H1 (cell line): Measurements from ENCODE around the gene TJP3. TPM values are rescaled to one million over a fixed set of nuclear protein-coding genes. Genes with fewer than 3 reads are reported as not detected.

Experiments used
- CTCF ChIA-PET: fragments of 300-600 bp; sonication (Branson Sonifier 250); formaldehyde crosslinking; loops from one replicate; lab custom pipeline; 2021; ENCODE audit not compliant: partially characterized antibody; lab: Charles Lee
- POLR2A ChIA-PET: fragments of 300-600 bp; sonication (Branson Sonifier 250); formaldehyde crosslinking; loops from one replicate; lab custom pipeline; 2021; ENCODE audit warnings: inconsistent platforms; ENCODE audit not compliant: partially characterized antibody; lab: Charles Lee
- DNase-seq, 2 experiments: peaks; one replicate each; pipeline versions ENCODE4 v3.0.0 to v3.0.0-alpha.2; 2010 to 2022; ENCODE audit warnings: low spot score in 2 of 2, low read depth in 1 of 2, mixed read lengths in 1 of 2
- FAIRE-seq: peaks from 2 replicates; lab custom pipeline; 2011; peaks lifted over from hg19 to GRCh38; lab: Jason Lieb, UNC
- H2AFZ ChIP-seq: 2 replicates; pipeline ENCODE4 v1.8.1; 2012; ENCODE audit warnings: low read length, inconsistent platforms
- H2AK5ac ChIP-seq: 2 replicates; pipeline ENCODE4 v1.6.1; 2013; ENCODE audit warnings: low read depth, low read length
- H2BK120ac ChIP-seq: replicated peaks from 2 replicates; pipeline ENCODE3; 2013; ENCODE audit warnings: low read depth, low read length, inconsistent platforms
- H2BK12ac ChIP-seq: 2 replicates; pipeline ENCODE4 v1.6.1; 2013; ENCODE audit warnings: low read depth, low read length
- H2BK15ac ChIP-seq: 2 replicates; pipeline ENCODE4 v1.6.1; 2013; ENCODE audit warnings: low read length
- H2BK20ac ChIP-seq: 2 replicates; pipeline ENCODE4 v1.6.1; 2013; ENCODE audit warnings: low read length
- H2BK5ac ChIP-seq: 2 replicates; pipeline ENCODE4 v1.6.1; 2013; ENCODE audit warnings: low read depth, low read length
- H3K14ac ChIP-seq: 2 replicates; pipeline ENCODE4 v1.6.1; 2013; ENCODE audit warnings: inconsistent platforms; ENCODE audit not compliant: insufficient read length
- H3K18ac ChIP-seq: 2 replicates; pipeline ENCODE4 v1.6.1; 2013; ENCODE audit warnings: low read length; ENCODE audit errors: extremely low read depth
- H3K23ac ChIP-seq: 2 replicates; pipeline ENCODE4 v1.6.1; 2013; ENCODE audit warnings: inconsistent platforms; ENCODE audit not compliant: insufficient read length
- H3K23me2 ChIP-seq: 2 replicates; pipeline ENCODE4 v1.6.1; 2013; ENCODE audit warnings: low read depth, low read length
- H3K27ac ChIP-seq: 2 replicates; pipeline ENCODE4 v1.6.1; 2011; ENCODE audit warnings: low read depth, low read length, inconsistent platforms
- H3K27me3 ChIP-seq, 4 experiments: replicated peaks in 1 of 4; 1 replicate in 1 of 4; 2 replicates in 3 of 4; pipeline versions ENCODE4 v1.6.1 to v1.8.1; 2011 to 2013; ENCODE audit warnings: low read length in 3 of 4, mild to moderate bottlenecking in 3 of 4, inconsistent platforms in 2 of 4, mixed read lengths in 2 of 4, moderate library complexity in 1 of 4; ENCODE audit not compliant: control insufficient read depth in 3 of 4, insufficient read depth in 3 of 4; ENCODE audit errors: extremely low read depth in 1 of 4
- H3K36me3 ChIP-seq, 4 experiments: 2 replicates each; pipeline versions ENCODE4 v1.6.1 to v1.8.1; 2011 to 2013; ENCODE audit warnings: mild to moderate bottlenecking in 4 of 4, low read length in 3 of 4, moderate library complexity in 2 of 4, control low read depth in 1 of 4, inconsistent platforms in 1 of 4; ENCODE audit not compliant: insufficient read depth in 4 of 4, control insufficient read depth in 2 of 4
- H3K4ac ChIP-seq: replicated peaks from 2 replicates; pipeline ENCODE3; 2013; ENCODE audit warnings: low read length, low read depth, mixed read lengths, inconsistent platforms; ENCODE audit not compliant: insufficient read length
- H3K4me1 ChIP-seq, 4 experiments: replicated peaks in 1 of 4; 1 replicate in 1 of 4; 2 replicates in 3 of 4; pipeline versions ENCODE4 v1.6.1 to v1.8.1; 2011 to 2013; ENCODE audit warnings: low read length in 3 of 4, inconsistent platforms in 2 of 4, mixed read lengths in 1 of 4; ENCODE audit not compliant: insufficient read depth in 4 of 4, control insufficient read depth in 3 of 4
- H3K4me2 ChIP-seq, 2 experiments: 2 replicates each; pipeline versions ENCODE4 v1.6.1 to v1.8.1; 2011 to 2013; ENCODE audit warnings: low read depth in 2 of 2, low read length in 2 of 2, control low read depth in 1 of 2, inconsistent platforms in 1 of 2, mild to moderate bottlenecking in 1 of 2; ENCODE audit not compliant: insufficient read depth in 1 of 2
- H3K4me3 ChIP-seq, 4 experiments: fragments of 200-600, 300-600 bp in 1 of 4; sonication (generic), shearing (Covaris generic), sonication (Bioruptor Twin) in 1 of 4; 2 replicates each; pipeline versions ENCODE4 v1.5.1 to v1.8.1; 2011 to 2016; ENCODE audit warnings: low read length in 4 of 4, low read depth in 3 of 4, control low read depth in 2 of 4, inconsistent platforms in 2 of 4, mild to moderate bottlenecking in 2 of 4, mixed read lengths in 1 of 4, moderate library complexity in 1 of 4; ENCODE audit not compliant: insufficient read depth in 2 of 4; ENCODE audit errors: extremely low read depth in 1 of 4
- H3K56ac ChIP-seq: replicated peaks from 2 replicates; pipeline ENCODE3; 2013; ENCODE audit warnings: low read depth, mild to moderate bottlenecking, mixed read lengths, low read length, inconsistent platforms; ENCODE audit not compliant: insufficient read length
- H3K79me1 ChIP-seq: 2 replicates; pipeline ENCODE4 v1.6.1; 2013; ENCODE audit warnings: low read depth, low read length, control low read depth
- H3K79me2 ChIP-seq, 2 experiments: 2 replicates each; pipeline versions ENCODE4 v1.6.1 to v1.8.1; 2012 to 2013; ENCODE audit warnings: low read length in 2 of 2, mild to moderate bottlenecking in 2 of 2, inconsistent platforms in 1 of 2; ENCODE audit not compliant: insufficient read depth in 2 of 2, control insufficient read depth in 1 of 2
- H3K9ac ChIP-seq, 4 experiments: replicated peaks in 1 of 4; 1 replicate in 1 of 4; 2 replicates in 3 of 4; pipeline versions ENCODE4 v1.6.1 to v1.8.1; 2011 to 2013; ENCODE audit warnings: low read depth in 3 of 4, low read length in 3 of 4, control low read depth in 2 of 4, mild to moderate bottlenecking in 2 of 4, moderate library complexity in 2 of 4, inconsistent platforms in 1 of 4; ENCODE audit errors: extremely low read depth in 1 of 4
- H3K9me3 ChIP-seq, 2 experiments: 2 replicates each; pipeline versions ENCODE4 v1.6.1 to v1.8.1; 2012 to 2013; ENCODE audit warnings: mild to moderate bottlenecking in 2 of 2, moderate library complexity in 2 of 2, control low read depth in 1 of 2, inconsistent platforms in 1 of 2, low read depth in 1 of 2, low read length in 1 of 2, mixed read lengths in 1 of 2; ENCODE audit not compliant: insufficient read depth in 2 of 2
- H4K20me1 ChIP-seq, 2 experiments: replicated peaks in 1 of 2; 2 replicates each; pipeline versions ENCODE3 to v1.8.1; 2011 to 2013; ENCODE audit warnings: inconsistent platforms in 2 of 2, low read length in 2 of 2, mild to moderate bottlenecking in 1 of 2; ENCODE audit not compliant: insufficient read depth in 2 of 2, control insufficient read depth in 1 of 2
- H4K5ac ChIP-seq: 2 replicates; pipeline ENCODE4 v1.6.1; 2013; ENCODE audit warnings: low read length, low read depth, mixed read lengths, inconsistent platforms; ENCODE audit not compliant: insufficient read length
- H4K8ac ChIP-seq: 2 replicates; pipeline ENCODE4 v1.8.0; 2013; ENCODE audit warnings: mild to moderate bottlenecking, moderate library complexity, low read length, inconsistent platforms; ENCODE audit not compliant: insufficient read depth; ENCODE audit errors: extremely low read depth
- H4K91ac ChIP-seq: replicated peaks from 2 replicates; pipeline ENCODE3; 2013; ENCODE audit warnings: low read length, mixed read lengths, inconsistent platforms; ENCODE audit not compliant: insufficient read length
- CBX5 ChIP-seq: fragments of 300-800, 300-1000 bp; sonication (generic); IDR thresholded peaks from 2 replicates; pipeline ENCODE4 v1.7.1; 2016; ENCODE audit warnings: antibody characterized with exemption, low read length, low read depth
- CHD2 ChIP-seq: IDR thresholded peaks from 2 replicates; pipeline ENCODE4 v1.6.1; 2012; ENCODE audit warnings: low read length, improper control_type of control experiment
- CTBP2 ChIP-seq: IDR thresholded peaks from 2 replicates; pipeline ENCODE4 v1.7.0; 2011; ENCODE audit warnings: borderline replicate concordance, mild to moderate bottlenecking, moderate library complexity, mixed read lengths, low read length; ENCODE audit not compliant: insufficient read depth, insufficient read length
- HDAC2 ChIP-seq, 2 experiments: fragments of 300-600 bp in 1 of 2; sonication (generic) in 1 of 2; IDR thresholded peaks; 2 replicates each; pipeline ENCODE4 v1.6.1; 2011 to 2012; ENCODE audit warnings: low read depth in 2 of 2, low read length in 2 of 2, mild to moderate bottlenecking in 2 of 2, moderate library complexity in 2 of 2, borderline replicate concordance in 1 of 2, inconsistent platforms in 1 of 2
- KDM5A ChIP-seq: fragments of 200-600 bp; IDR thresholded peaks from 2 replicates; pipeline ENCODE4 v1.7.1; 2012; ENCODE audit warnings: mild to moderate bottlenecking, low read length, inconsistent platforms, mixed read lengths
- MAFK ChIP-seq: IDR thresholded peaks from 2 replicates; pipeline ENCODE4 v1.6.1; 2012; ENCODE audit warnings: low read depth, mild to moderate bottlenecking, improper control_type of control experiment, low read length
- POLR2A ChIP-seq, 2 experiments: IDR thresholded peaks; 1 replicate in 1 of 2; 2 replicates in 1 of 2; pipeline ENCODE4 v1.6.1; 2011; ENCODE audit warnings: low read depth in 2 of 2, low read length in 2 of 2, mild to moderate bottlenecking in 2 of 2; ENCODE audit errors: control extremely low read depth in 1 of 2
- POU5F1 ChIP-seq: IDR thresholded peaks from 2 replicates; pipeline ENCODE4 v1.6.1; 2011; ENCODE audit warnings: low read depth, mild to moderate bottlenecking, low read length, moderate library complexity
- SAP30 ChIP-seq: fragments of 300-600 bp; sonication (generic); IDR thresholded peaks from 2 replicates; pipeline ENCODE4 v1.7.1; 2012; ENCODE audit warnings: low read length, moderate library complexity, mild to moderate bottlenecking, inconsistent platforms; ENCODE audit not compliant: insufficient read depth, insufficient replicate concordance
- SIN3A ChIP-seq, 2 experiments: IDR thresholded peaks in 1 of 2; conservative IDR thresholded peaks in 1 of 2; 2 replicates each; pipeline ENCODE4 v1.6.1; 2011 to 2012; ENCODE audit warnings: low read length in 2 of 2, improper control_type of control experiment in 1 of 2, low read depth in 1 of 2, mild to moderate bottlenecking in 1 of 2
- SIRT6 ChIP-seq: IDR thresholded peaks from one replicate; pipeline ENCODE4 v1.7.1; 2012; ENCODE audit warnings: low read length, inconsistent platforms
- TBP ChIP-seq: IDR thresholded peaks from 2 replicates; pipeline ENCODE4 v1.6.1; 2011; ENCODE audit warnings: low read depth, low read length, improper control_type of control experiment
- ZNF274 ChIP-seq: IDR thresholded peaks from 2 replicates; pipeline ENCODE4 v1.7.0; 2012; ENCODE audit warnings: low read length, borderline replicate concordance; ENCODE audit errors: extremely low read depth
- WGBS, 2 experiments: shearing (Covaris generic) in 1 of 2; methylation state at CpG; one replicate each; pipeline versions ENCODE4 v1.1.6 to v1.1.7; 2013 to 2015; ENCODE audit warnings: low lambda C conversion rate in 2 of 2, mixed read lengths in 2 of 2, inconsistent platforms in 1 of 2, low coverage in 1 of 2, missing lambda C conversion rate in 1 of 2; ENCODE audit not compliant: insufficient replicate concordance in 2 of 2, insufficient coverage in 1 of 2, insufficient read length in 1 of 2; ENCODE audit errors: extremely low coverage in 1 of 2, missing lambda C conversion rate in 1 of 2; 5-methylcytosine and 5-hydroxymethylcytosine counted together
- polyA plus RNA-seq, 7 experiments: library from polyadenylated mRNA; depleted of rRNA in 3 of 7; stranded (reverse) in 5 of 7; unstranded in 2 of 7; fragments of >200 nt in 5 of 7; fragments of 200-250 nt in 2 of 7; gene quantifications; 1 replicate in 5 of 7; 2 replicates in 1 of 7; 4 replicates in 1 of 7; pipeline versions ENCODE4 v1.2.1 to v1.2.3, GENCODE V29; 2011 to 2013; ENCODE audit warnings: missing spikeins in 2 of 7, mixed read lengths in 2 of 7
- total RNA-seq: library from RNA; stranded (reverse); fragmentation: NEBNext Ultra II Directional; extraction: Animal tissue kit (Norgen Biotek cat#: 25700); gene quantifications from 2 replicates; pipeline ENCODE4 v1.2.1, GENCODE V29; 2021

Gene TJP3
- total and polyA plus RNA-seq, 2 of the 8 experiments (the other 6 are each of a cell fraction or from before 2014, with no cell fraction given) = 17.1 to 26.1 TPM

DNA sequence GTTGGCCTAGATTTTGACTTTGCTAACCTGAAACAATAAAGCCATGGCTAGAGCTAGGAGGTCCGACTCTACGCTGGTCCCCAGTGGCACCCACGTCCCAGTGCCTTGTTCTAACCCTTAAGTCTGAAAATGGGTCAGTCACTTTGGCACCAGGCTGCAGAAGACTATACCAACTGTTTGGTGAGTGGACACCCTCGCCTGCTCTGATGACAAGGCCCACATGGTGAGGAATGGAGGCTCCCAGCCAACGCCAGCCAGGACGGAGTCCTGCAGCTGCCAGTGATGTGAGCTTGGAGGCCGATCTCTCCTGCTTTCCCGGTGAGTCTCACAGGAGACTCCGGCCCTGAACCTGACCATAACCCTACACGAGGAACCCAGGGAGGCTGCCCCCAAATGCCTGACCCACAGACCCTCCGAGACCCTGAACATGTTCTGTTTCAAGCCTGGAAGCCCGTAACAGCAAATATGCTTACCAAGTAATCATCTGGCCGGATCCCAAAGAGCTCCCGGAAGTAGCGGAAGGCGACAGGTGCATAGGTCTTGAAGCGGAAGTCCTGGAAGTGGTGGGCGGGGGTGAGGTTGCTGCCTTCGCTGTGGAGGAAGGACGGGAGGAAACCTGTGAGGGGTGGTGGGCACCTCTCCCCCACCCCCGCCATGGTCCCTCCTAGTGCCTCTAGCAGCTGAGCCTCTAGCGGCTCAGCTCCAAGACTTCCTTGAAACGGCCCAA, 47.5 kb upstream of the TJP3 start:
- ChIA-PET CTCF (interaction anchor here (0.8 to 2.1 kb wide), 8 partner anchors 10 to 116 kb away, joined by 3 to 6 read pairs (median 4); partner anchors contain the start of gene TJP3), POLR2A (interaction anchor here (0.9 to 1.8 kb wide), 5 partner anchors 8 to 25 kb away, joined by 3 to 5 read pairs (median 4); no protein-coding TSS in a partner anchor)
- WGBS, 2 experiments = 94% methylated on average over 21 of the region's 23 CpGs; no CpG with 5 or more reads in 1 of the 2 experiments
- TF ChIP-seq MAFK (no peak), TBP (no peak), POLR2A (IDR thresholded peaks at IDR 0.05; ENCODE audit: control extremely low read depth in 1 of 2, low read depth in 2 of 2, low read length in 2 of 2) (no peak), CHD2 (no peak), POU5F1 (no peak), ZNF274 (no peak), SIN3A (conservative IDR thresholded peaks at IDR 0.05 in 1 of 2, IDR thresholded peaks at IDR 0.05 in 1 of 2; ENCODE audit: low read depth in 1 of 2, low read length in 2 of 2) (no peak), CTBP2 (no peak), KDM5A (no peak), SIRT6 (no peak), CBX5 (no peak), HDAC2 (IDR thresholded peaks at IDR 0.05; ENCODE audit: borderline replicate concordance in 1 of 2, low read depth in 2 of 2, low read length in 2 of 2) (no peak), SAP30 (no peak)

More for the DNA sequence above, 47.5 kb upstream of the TJP3 start:
- no peak overlapping the region for H4K5ac ChIP-seq
- H3K9me3 ChIP-seq = no peaks in the 10 kb centered on the region
- H3K4me2 ChIP-seq = no peak overlapping the region
- H3K36me3 ChIP-seq = peaks cover 0 to 13% (median 12%) of the 10 kb centered on the region in 4 experiments; a peak in 6 of 8 replicates
- H3K27ac ChIP-seq = no peak overlapping the region
- no peak overlapping the region for H2BK15ac ChIP-seq
- H3K18ac ChIP-seq = no peak overlapping the region
- no peak overlapping the region for H3K14ac ChIP-seq
- H3K4me1 ChIP-seq = no peaks in the 10 kb centered on the region; a peak in 1 of 7 replicates
- H3K79me1 ChIP-seq = no peaks in the 10 kb centered on the region
- H3K27me3 ChIP-seq = no peaks in the 10 kb centered on the region
- H4K8ac ChIP-seq = no peak overlapping the region
- no peak overlapping the region for H2AK5ac ChIP-seq
- FAIRE-seq (no peak), DNase-seq (no peak)
- no peak overlapping the region for H2BK120ac ChIP-seq
- no peak overlapping the region for H3K4me3 ChIP-seq
- H3K9ac ChIP-seq = no peak overlapping the region
- H3K79me2 ChIP-seq = no peaks in the 10 kb centered on the region
- no peak overlapping the region for H3K56ac ChIP-seq
- no peak overlapping the region for H2AFZ ChIP-seq
- peaks cover 0 to 27% of the 10 kb centered on the region in 2 experiments for H4K20me1 ChIP-seq
- H2BK20ac ChIP-seq = no peak overlapping the region
- H2BK12ac ChIP-seq = no peak overlapping the region
- no peak overlapping the region for H4K91ac ChIP-seq
- no peak overlapping the region for H3K23ac ChIP-seq
- H2BK5ac ChIP-seq = no peak overlapping the region; the same call in 1 of the 2 replicates
- no peak overlapping the region for H3K4ac ChIP-seq
- no peaks in the 10 kb centered on the region for H3K23me2 ChIP-seq
